SW480 (cell line): ENCODE data around the gene PHRF1.
"Not testable (repeated sequence)": the region's sequence is repeated elsewhere in the genome, so short reads cannot be mapped to it uniquely, and the experiment has no call there.

Experiments used
- DNase-seq: peaks from one replicate; pipeline ENCODE4 v3.0.0-alpha.2; 2016; ENCODE audit warnings: low spot score

Gene PHRF1

GRCh38 chr11:635945-636510 lies 59.8 kb downstream of the PHRF1 start:
- DNase-seq, result no peak

- no peak for DNase-seq
These were observed 60.5 kb downstream of the PHRF1 start, which contains the start of gene DRD4 for GRCh38 chr11:636511-637332. Gene DRD4, plus strand, starts transcription at chr11:637269. Its CDS starts 36 bp downstream, at chr11:637305.

- DNase-seq, result no peak
These were observed 61.0 kb downstream of the PHRF1 start for GRCh38 chr11:637333-637592.

GRCh38 chr11:637593-638521 lies 61.6 kb downstream of the PHRF1 start:
- no peak for DNase-seq

GRCh38 chr11:638631-639331 lies 62.5 kb downstream of the PHRF1 start:
- no peak for DNase-seq

GRCh38 chr11:639332-639955 lies 63.2 kb downstream of the PHRF1 start:
- DNase-seq, result no peak

- no peak for DNase-seq
These were observed 63.9 kb downstream of the PHRF1 start for GRCh38 chr11:640021-640706.

GRCh38 chr11:641806-642370 lies 65.6 kb downstream of the PHRF1 start:
- no peak for DNase-seq

GRCh38 chr11:643366-643765 lies 67.1 kb downstream of the PHRF1 start:
- DNase-seq, result no peak

- DNase-seq, result no peak
These were observed 67.8 kb downstream of the PHRF1 start for GRCh38 chr11:643849-644738.

GRCh38 chr11:645536-645935 lies 69.3 kb downstream of the PHRF1 start:
- no peak for DNase-seq

GRCh38 chr11:646214-646613 lies 69.9 kb downstream of the PHRF1 start:
- DNase-seq, result no peak

GRCh38 chr11:647672-648158 lies 71.4 kb downstream of the PHRF1 start:
- DNase-seq, result not testable (repeated sequence)

- DNase-seq, result no peak
These were observed 74.2 kb downstream of the PHRF1 start for GRCh38 chr11:650482-650881.

GRCh38 chr11:653136-653535 lies 76.9 kb downstream of the PHRF1 start:
- not testable (repeated sequence) for DNase-seq

- DNase-seq, result no peak
These were observed 77.6 kb downstream of the PHRF1 start for GRCh38 chr11:653837-654236.

GRCh38 chr11:654444-654843 lies 78.2 kb downstream of the PHRF1 start:
- DNase-seq, result not testable (repeated sequence)

GRCh38 chr11:655036-655726 lies 78.9 kb downstream of the PHRF1 start:
- DNase-seq, result no peak

GRCh38 chr11:656426-656825 lies 80.2 kb downstream of the PHRF1 start:
- no peak for DNase-seq
